ENCODE results near the gene SPIRE1.
"Not testable (repeated sequence)": the region's sequence is repeated elsewhere in the genome, so short reads cannot be mapped to it uniquely, and the experiment has no call there.

The SPIRE1 gene

DNA sequence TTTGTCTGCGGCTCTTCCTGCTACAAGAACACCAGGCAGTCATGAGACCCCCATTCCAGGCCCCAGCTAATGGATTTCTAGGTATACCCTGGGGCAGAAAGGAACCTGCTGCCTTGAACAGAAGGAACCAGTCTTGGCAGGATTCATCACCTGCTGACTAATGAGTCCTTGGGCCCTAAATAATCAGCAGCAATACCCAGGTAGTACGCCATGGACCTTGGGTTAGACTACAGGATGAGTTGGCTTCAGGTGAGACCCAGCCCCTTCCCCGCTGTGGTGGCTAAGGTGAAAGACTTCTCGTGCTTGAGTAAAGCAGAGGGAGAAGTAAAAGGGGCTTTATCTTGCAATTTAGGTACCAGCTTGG lies 105.0 kb downstream of the SPIRE1 start:
- no peak for DNase-seq (ENCODE audit: low spot score)

DNA sequence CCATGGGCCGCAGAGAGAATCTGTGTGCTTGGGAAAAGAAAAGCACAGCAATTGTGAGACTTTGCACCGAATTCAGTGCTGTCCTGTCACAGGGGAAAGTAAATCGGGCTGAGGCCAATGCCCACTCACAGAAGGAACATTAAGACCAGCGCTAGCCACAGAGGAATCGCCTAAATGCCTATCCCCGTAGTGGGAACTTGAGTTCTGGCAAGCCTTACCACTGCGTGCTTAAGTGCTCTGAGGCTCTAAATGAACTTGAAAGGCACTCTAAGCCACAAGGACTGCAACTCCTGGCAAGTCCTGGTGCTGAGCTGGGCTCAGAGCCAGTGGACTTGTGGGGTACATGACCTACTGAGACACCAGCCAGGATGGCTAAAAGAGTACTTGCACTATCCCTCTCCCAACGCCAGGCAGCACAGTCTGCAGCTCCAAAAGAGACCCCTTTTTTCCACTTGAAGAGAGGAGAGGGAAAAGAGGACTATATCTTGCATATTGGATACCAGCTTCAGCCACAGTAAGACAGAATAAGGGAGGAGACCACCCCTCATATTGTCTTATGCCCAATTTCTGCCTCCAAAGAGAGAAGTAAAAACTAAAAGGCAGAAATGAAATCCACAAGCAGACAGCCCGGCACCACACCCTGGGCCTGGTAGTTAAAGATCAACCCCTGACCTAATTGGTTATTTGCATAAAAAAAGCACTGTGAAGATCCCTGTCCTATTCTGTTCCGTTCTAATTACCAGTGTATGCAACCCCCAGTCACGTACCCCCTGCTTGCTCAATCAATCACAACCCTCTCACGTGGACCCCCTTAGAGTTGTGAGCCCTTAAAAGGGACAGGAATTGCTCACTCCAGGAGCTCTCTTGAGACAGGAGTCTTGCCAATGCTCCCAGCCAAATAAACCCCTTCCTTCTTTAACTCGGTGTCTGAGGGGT lies 105.7 kb downstream of the SPIRE1 start:
- DNase-seq (ENCODE audit: low spot score): not testable (repeated sequence)

DNA sequence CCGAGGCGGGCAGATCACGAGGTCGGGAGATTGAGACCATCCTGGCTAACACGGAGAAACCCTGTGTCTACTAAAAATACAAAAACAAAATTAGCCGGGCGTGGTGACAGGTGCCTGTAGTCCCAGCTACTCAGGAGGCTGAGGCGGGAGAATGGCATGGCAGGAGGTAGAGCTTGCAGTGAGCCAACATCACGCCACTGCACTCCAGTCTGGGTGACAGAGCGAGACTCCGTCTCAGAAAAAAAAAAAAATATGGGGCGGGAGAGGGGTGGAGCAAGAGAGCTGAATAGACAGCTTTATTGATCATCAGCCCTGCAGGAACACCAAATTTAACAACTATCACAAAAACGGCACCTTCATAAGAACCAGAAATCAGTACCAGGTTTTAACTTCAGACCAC lies 106.4 kb downstream of the SPIRE1 start:
- DNase-seq (ENCODE audit: low spot score): not testable (repeated sequence)

GRCh38 chr18:12543697-12544096 lies 114.2 kb downstream of the SPIRE1 start:
- DNase-seq (ENCODE audit: low spot score): no peak

GRCh38 chr18:12540751-12541150 lies 117.2 kb downstream of the SPIRE1 start:
- no peak for DNase-seq (ENCODE audit: low spot score)

GRCh38 chr18:12539158-12539557 lies 118.7 kb downstream of the SPIRE1 start:
- not testable (repeated sequence) for DNase-seq (ENCODE audit: low spot score)

GRCh38 chr18:12534820-12535219 lies 123.1 kb downstream of the SPIRE1 start:
- DNase-seq (ENCODE audit: low spot score): no peak

DNA sequence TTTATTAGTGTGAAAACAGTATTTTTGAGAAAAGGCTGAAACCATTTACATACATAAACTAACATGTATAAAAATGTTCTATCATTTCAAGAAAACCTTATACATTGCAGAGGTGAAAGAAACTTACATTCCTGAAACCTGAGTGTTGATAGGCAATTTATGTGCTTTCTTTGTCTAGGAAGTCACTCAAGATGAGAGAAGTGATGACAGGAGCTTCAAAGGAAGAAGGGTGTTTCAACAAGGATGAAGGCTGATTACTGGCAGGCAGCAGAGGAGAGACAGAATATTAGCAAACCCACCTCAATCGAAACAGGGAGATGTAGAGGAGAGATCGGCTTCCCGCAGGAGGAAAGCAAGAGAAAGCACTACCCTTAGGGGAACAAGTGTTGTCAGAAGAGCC lies 125.2 kb downstream of the SPIRE1 start:
- DNase-seq (ENCODE audit: low spot score): no peak

DNA sequence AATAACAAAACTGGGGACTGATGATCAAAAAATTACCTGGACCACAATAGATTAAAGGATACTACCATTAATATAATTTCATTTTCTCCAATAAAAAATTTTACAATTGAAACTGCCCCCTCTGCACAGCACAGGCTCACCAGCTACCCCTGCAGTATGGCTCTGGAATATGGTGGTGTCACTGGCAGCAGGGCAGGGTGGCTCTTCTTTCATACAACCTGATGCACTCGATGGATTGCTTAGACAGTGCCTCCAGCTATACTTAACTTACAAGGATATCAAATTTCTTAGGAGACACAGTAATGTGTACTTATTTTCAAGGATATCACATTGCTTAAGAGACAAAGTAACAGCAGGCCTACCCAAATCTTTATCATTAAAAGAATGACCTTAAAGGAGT lies 126.2 kb downstream of the SPIRE1 start:
- no peak for DNase-seq (ENCODE audit: low spot score)

DNA sequence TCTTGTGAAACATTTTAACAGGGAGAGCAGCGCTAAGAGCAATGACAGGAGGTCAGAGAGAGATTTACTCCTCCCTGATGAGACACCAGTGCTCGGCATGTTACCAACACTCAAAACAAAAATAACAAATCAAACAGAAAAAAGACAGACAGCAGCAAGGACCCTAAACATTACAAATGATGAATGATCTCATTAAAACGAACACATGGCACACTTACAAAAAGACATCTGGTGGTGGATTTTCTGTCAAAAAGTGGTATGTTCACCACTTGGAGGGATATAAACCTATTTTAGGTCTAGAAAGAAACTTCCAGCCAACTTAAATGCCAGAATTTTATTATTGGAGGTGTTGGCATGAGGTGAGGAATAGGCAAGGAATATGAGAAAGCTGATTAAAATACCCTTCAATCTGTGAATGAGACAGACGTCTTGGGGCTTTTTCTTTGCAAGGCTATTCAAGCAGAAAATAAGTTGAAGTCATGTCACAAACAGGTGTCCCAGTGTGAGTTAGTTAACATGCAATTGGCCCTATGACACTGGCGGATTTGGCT lies 137.4 kb downstream of the SPIRE1 start:
- no peak for DNase-seq (ENCODE audit: low spot score)

GRCh38 chr18:12518832-12519531 lies 138.9 kb downstream of the SPIRE1 start:
- no peak for DNase-seq (ENCODE audit: low spot score)

GRCh38 chr18:12518326-12518725 lies 139.6 kb downstream of the SPIRE1 start:
- DNase-seq (ENCODE audit: low spot score): no peak

DNA sequence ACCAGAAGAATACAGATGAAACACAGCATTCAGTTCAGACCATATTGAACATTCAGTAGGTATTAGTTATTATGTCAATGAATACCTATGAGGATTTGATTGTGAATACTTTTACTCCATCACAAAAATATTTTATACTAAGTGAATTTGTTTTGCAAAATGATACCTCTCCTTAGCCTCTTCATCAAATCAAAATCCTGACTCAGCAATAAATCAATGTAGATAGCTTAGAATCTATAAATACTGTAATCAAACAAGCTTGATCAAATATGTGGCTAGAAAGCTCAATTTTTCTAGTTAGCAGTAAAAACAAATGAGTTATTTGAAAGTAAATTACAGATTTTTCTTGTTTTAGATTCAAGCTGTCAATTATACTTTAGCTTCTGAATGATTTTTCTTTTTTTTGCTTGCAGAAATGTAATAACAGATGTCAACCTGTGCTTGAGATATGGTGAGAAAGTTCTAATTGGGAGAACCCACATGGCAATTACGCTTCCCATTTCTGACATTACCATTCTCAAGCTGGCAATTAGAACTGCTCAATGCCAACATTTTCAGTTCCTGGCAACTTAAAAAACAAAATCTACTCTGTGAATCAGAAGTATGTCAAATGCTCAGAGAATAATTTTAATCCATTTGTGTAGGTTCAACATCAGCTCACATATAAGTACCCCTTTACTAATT lies 140.6 kb downstream of the SPIRE1 start:
- DNase-seq (ENCODE audit: low spot score): no peak

DNA sequence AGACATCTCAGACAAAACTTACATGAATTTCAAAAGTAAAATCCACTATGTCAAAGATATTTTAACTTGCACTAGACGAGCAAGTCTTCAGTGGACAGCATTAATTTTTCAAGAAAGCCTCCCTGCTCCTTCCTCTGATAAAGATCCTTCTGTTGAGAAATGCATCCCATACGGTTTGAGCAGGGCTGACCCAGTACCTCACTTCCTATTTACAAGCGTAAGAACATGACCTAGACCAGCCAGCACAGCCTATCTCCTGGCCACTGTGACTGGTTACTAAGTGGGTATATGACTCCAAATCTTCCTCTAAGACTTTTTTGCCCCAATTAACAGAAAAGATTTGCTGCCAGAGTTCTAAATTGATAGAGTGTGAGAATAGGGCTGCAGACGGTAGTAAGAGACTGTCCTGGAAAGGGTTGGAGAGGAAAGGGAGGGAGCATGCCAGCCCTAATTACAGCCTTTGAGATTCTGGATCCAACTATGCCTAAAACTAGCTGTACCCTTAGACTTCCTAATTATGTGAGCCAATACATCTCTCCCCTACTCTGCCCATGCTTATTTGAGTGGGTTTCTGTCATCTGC lies 141.8 kb downstream of the SPIRE1 start:
- DNase-seq (ENCODE audit: low spot score): no peak

DNA sequence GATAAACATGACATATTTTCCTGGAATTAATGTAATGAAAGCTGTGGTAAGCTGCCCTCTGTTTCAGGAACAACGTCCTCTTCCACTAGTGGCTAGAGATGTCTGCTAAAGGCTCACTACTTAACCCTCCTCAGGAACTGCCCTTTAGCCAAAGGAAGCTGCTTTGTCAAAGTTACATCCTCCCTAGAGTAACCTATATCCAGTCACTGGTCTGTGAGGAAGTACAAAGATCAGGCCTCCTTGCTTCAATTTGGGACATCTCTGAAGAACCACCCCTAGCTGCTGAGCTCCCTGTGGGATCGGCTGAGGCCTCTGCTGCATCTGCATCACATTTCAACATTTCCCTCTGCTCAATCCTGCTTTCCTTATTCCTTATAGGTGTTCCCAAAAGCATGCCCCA lies 142.4 kb downstream of the SPIRE1 start:
- no peak for DNase-seq (ENCODE audit: low spot score)

DNA sequence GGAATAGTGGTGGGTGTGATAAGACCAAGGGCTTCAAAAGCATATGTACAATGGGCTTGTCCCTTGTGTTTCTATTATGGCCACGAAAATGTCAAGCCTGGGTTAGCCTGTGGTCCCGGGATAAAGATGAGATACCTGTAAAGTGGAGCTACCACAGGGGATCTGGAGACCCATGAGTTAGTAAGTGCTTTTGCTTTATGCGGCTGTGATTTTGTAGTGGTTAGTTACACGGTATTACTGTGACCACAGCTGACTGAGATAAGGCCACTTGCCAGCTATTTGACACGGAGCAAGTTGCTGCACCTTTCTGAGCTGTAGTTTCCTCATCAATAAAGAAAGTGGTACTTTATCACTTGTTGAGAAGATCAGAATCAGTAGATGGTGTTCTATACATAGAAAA lies 150.9 kb downstream of the SPIRE1 start:
- no peak for DNase-seq (ENCODE audit: low spot score)

DNA sequence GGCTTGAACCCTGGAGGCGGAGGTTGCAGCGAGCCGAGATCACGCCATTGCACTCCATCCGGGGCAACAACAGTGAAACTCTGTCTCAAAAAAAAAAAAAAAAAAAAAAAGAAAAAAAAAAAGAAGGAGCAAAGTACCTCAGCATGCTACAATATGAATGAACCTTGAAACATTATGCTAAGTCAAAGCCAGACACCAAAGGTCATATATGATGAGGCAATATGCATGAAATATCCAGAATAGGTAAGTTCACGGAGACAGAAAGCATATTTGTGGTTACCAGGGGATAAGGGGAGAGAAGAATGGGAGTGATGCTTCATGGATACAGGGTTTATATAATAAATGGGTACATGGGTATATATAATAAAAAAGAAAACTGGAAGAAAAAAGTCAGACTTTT lies 156.9 kb downstream of the SPIRE1 start:
- no peak for DNase-seq (ENCODE audit: low spot score)

GRCh38 chr18:12497839-12498238 lies 160.1 kb downstream of the SPIRE1 start:
- DNase-seq (ENCODE audit: low spot score): no peak

DNA sequence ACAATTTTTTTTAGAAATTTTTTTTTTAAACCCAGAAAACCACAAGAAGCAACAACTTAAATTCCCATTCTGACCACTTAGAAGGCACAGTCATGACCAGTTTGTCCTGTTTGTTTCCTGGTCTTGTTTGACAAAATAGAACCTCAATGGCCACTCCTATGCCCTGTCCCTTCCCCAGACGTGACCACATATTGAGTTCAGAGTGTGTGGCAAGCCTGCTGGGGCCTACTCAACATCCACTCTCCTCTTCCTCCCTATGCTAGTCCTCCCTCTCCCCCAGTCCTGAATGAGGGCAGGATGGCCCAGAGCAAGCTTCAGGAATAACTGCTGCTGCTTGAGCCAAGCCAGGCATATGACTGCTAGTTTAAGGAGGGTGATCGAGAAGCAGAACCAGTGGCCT lies 160.6 kb downstream of the SPIRE1 start:
- no peak for DNase-seq (ENCODE audit: low spot score)

- DNase-seq (ENCODE audit: low spot score): no peak
These were observed 165.0 kb downstream of the SPIRE1 start for GRCh38 chr18:12492907-12493306.

DNA sequence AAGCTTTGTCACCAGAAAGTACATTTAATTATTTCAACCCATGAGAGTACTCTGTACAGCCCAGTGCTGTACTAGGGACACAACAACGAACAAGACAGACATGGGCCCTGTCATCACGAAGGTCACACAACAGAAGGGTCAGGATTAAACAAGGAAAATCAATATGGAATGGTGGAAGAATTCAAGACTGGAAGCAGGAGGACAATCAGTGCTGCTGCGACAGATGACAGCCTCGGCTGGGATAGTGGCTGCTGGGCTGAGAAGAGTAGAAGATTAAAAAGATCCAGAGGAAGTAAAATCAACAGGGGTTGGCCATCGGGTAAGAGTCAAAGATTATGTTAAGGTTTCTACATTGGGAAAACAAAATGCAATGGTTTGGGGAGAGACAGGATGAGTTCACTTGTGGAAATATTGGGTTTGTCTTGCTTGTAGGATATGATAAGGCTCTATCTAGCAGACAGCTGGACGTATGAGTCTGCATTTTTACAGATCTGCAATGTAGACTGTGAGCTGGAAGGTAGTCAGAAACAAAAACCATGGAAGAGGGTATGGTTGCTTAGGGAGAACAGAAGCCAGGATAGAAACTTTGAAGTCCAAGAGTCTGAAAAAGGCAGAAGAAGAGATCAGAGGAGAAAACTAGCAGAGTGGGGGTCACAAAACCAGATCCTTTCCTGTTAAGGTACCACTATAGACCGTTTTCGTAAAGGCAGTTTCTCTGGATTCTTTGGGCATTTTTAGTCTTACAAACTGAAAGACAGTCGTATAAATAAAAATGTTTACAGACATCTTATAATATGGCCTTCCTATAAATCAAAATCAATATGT lies 166.1 kb downstream of the SPIRE1 start:
- DNase-seq (ENCODE audit: low spot score): no peak

Measured in left forelimb (tissue), 1 donor.